ENCODE results near the gene SORCS3.

Gene SORCS3

DNA sequence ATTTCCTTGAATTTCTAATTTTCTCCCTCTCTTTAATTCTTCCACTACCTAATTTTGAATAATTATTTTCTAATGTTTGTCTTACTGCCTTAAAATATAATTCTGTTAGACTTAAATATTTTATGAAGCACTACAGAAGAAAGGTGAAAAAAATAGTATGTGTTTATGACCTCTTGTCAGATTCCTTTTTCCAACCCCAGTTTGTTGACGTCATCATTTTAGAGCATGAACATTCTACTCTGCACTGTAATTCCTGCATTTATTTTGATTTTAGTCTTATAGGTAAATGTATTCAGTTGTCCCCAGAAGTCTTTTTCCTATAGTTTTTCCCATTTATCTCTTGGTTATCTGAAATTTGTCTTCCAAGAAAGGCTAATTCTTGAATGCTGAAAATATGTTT, 468.1 kb downstream of the SORCS3 start:
- no peak for DNase-seq (ENCODE audit: low spot score)

DNA sequence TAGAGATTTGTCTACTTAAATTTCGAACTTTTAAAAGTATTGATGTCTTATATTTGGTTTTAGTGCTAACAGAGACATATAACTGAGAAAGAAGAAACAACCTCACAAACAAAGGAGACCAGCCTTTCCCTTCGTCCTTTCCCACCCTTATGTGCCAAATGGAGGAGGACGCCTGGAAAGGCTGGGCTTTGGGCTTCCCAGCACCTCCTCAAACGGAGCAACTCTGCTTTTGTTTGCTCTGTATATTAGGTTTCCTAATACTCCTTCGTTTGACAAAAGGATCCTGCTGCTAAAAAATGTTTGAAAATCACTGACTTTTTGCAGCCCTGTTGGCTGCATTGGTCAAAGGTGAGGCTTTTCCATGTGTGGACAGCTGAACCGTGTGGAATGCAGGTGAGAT, 471.8 kb downstream of the SORCS3 start:
- no peak for DNase-seq (ENCODE audit: low spot score)

DNA sequence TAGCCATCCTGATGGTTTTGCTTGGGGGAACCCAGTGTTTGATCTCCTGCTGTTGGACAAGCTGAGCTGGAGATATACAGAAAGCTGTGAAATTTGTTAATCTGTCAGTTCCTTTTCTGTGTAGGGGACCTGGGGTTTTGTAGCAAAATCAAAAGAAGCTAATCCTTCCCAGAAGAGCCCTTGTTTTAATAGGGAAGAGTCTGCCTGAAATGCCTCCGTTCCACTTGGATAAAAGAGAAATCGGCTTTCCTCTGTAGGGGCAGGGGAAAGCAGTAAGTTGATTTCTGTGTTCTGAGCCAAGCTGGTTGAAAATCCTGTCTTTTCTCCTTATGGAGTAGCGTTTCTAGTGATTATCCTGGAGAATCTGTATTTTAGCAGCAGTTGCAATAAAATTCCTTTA, 472.6 kb downstream of the SORCS3 start:
- no peak for DNase-seq (ENCODE audit: low spot score)

DNA sequence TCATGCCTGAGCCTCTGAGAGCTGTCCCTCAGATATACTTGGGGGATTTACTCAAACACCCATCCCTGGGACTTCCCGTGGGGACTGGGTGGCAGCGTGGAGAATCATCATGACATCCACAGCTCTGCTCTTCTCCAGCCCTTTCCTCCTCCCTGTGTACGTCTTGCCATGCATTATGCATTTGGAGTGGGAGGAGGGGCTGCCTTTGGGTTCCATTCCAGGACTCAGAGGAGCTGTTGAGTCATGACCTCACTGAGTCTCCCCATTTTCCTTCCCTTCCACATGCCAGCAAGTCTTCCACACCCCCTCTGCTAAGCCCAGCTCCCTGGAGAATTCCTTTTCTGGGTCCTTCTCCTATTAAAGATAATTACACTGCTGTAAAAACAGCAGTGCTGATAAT, 480.7 kb downstream of the SORCS3 start:
- DNase-seq (ENCODE audit: low spot score), result no peak

DNA sequence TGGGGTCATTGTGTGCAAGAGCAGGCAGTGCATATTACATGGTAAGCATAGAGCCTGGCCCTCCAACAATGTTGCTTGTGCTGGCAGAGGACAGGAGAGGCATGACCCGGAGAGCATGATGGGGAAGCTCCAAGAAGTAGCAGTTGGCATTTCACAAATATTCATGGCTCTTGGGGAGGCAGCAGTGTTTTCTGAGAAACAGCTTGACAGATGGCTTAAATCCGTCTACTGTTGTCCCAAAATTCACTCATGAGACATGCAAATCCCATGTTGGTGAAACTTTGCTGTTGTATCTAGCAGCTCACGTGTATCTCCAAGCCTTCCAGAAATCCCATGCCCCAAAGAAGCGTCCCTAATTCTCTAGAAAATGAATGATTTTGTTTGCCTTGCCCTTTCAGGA, 487.0 kb downstream of the SORCS3 start:
- no peak for DNase-seq (ENCODE audit: low spot score)

DNA sequence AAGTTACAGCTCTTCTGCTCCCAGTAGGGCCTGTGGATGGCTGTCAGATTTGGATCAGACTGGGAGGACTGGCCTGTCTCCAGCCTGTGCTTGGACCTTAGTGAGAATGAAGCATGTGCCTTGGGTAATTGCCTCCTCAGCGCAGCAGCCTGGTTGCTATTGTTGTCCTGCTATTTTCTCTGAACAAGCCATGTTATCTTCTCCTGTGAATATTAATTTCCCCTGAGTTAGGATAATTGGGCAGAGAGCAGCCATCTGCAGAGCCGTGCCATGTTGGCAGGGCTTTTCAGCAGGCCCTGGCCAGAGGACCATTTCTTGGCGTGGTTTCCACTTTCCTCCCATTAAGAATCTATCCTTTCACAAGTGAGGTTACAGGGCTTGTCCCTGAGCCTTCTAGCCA, 497.3 kb downstream of the SORCS3 start:
- DNase-seq (ENCODE audit: low spot score), result no peak

DNA sequence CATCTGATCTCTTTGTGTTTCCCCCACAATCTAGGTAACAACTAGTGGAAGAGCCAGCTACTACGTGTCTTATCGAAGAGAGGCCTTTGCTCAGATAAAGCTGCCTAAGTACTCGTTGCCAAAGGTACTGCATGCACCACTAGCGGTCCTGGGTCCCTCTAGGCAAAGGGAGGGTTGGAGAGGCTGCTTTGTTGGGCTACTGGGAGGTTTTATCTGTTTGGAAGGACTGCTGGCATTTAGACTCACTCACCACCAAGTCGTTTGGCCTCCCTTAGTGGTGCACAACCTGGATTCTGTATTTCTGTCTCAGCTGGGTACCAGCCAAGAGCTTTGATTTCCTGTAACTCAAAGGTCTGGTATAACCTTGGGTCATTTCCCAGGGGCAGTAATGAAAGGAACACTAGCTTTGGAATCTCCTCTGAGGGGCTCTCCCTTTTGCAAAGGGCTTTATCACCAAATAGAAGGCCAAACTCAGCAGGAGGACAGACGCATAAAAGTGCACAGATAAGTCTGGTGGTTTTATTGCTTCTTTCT, 498.3 kb downstream of the SORCS3 start:
- no peak for DNase-seq (ENCODE audit: low spot score)

DNA sequence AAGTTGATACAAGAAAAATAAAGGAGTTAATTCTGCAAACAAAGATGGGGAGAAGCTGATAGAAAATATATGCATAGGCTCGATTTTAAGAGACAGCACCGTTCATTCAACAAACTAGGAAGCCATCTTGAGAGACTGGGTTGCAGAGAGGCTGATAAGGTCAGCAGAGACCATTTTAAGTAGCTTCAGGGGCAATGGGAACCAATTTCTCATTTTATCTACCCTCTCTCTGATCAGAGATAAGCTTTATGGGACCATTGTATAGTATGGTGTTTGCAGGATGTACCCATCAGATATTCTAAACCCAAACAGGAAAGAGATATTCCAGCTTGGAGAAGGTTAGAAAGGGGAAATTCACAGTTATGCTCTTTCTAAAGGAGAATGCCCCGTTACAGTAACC, 499.5 kb downstream of the SORCS3 start:
- DNase-seq (ENCODE audit: low spot score), result no peak

DNA sequence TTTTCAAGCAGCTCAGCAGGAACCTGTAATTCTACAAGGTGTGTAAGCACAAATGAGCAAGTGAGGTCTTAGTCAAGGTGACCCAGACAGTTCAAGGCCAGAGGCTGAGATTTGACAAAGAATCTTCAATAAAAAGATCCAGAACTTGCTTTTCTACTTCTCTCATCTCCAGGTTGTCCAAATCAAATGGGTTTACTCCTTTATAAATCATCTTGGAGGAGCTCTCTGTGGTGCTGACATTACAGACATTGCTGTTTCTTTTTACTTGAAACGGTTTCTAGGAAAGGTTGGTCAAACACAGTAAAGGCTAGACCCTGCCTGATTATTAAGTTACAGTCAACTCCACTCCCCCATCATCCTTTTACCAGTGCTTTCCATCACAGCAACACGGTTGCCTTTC, 504.6 kb downstream of the SORCS3 start:
- no peak for DNase-seq (ENCODE audit: low spot score)

DNA sequence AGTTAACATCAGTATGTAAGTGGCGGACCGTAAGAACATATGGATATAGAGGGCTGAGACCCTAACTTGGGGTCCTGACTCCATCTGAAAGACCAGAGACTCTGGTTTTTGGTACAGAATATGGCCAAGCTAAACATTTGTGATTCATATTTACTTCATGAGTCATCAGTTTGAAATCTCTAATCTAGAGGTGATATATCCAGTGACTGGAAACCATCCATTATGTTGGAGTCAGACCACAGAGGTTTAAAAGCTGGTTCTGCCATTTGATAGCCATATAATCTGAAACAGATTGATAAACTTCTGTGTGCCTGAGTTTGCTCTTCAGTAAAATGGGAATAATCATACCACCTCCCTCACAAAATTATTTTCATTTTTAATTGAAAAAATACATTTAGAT, 505.3 kb downstream of the SORCS3 start:
- DNase-seq (ENCODE audit: low spot score), result no peak

DNA sequence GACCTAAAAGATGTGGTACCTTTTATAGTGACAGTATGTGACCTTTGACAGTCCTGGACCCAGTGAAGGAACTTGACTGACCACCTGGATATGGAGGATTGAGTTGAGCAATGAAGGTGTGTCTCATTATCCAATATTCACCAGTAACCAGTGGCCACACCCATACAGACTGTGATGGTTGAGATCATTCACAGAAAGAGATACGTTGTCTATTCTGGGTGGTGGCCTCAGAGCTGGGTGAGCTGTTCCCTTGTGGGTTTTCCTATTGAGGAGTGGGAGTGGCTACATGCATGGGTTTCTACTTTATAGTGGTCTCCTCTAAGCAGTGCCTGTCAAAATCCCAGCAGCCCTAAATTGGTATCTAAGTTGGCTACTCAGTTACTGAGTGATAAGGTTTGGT, 507.4 kb downstream of the SORCS3 start:
- DNase-seq (ENCODE audit: low spot score), result no peak

DNA sequence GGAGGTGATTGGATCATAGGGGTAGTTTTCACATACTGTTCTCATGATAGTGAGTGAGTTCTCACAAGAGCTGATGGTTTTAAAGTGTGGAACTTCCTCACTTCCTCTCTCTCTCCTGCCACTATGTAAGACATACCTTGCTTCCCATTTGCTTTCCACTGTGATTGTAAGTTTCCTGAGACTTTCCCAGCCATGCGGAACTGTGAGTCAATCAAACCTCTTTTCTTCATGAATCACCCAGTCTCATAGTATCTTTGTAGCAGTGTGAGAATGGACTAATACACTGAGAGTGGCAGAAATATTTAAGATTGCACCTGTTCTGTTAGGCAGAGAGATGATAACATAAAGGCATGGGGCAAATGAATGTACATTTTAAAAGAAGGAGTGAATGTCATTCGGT, 507.8 kb downstream of the SORCS3 start:
- DNase-seq (ENCODE audit: low spot score), result no peak

DNA sequence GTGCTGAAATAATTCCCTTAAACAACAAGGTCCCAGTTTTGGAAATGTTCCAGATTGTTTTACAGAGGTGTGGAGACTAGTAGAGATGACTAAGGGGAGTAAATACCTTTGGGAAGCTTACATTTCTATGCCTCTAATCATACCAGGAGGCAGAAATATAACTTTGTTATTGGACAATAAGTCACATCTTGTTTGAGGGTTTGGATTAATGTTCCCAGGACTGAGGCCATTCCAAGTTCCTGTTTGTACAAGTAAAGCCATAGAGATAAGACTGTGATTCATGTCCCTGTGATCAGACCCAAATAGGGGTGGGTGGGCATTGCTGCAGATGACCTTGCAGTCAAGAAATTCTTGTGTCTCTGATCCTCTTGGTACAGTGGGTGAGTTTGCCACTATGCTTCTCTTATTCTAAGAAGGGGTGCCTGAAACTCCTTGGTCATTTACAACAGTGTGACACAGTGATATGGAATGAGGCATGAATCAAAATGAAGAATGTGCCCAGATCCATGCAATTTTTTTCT, 508.3 kb downstream of the SORCS3 start:
- DNase-seq (ENCODE audit: low spot score), result no peak

DNA sequence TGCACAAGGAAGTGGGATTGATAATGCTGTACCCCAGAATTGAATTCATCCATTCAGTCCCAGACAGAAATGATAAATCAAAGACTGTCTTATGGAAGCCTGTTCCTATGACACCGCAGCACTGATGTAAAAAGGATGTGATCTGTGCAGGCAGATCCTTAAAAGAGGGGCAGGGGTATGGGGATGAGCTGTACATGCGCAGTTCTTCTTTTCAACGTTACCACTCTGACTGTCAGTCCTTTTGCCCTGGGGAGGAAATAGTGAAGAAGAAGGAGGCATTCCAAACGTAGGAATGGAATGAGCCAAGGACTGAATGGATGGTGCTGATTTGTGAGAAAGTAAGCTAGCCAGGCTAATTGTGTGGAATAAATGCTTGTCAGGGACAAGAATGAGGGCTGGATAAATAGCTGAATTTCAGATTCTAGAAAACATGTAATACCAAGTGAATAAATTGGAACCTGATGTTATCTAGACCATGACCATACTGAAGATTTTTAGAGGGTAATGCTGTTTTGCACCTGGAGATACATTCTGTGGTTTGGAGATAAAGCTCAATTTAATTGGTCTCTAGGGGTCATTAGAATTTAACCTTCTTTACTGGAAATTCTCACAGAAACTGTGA, 509.3 kb downstream of the SORCS3 start:
- DNase-seq (ENCODE audit: low spot score), result no peak

DNA sequence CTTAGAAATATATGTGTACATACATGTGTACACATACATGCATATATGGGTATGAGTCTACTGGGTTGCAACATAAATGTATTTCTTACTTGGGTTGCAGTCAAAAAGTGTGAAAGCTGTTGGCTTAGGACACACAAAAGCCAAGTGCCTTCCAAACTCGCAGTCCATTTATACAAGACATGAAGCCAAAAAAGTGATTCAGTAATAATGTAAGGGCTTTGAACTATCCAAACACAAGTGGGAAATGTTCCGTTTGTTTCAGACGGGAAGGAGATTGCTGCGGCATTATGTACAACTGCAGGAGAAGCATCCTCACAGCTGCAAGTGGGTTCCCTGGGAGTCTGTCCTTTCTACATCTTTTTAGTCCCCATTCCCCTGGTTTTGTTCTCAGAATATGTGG, 513.6 kb downstream of the SORCS3 start:
- DNase-seq (ENCODE audit: low spot score), result no peak

DNA sequence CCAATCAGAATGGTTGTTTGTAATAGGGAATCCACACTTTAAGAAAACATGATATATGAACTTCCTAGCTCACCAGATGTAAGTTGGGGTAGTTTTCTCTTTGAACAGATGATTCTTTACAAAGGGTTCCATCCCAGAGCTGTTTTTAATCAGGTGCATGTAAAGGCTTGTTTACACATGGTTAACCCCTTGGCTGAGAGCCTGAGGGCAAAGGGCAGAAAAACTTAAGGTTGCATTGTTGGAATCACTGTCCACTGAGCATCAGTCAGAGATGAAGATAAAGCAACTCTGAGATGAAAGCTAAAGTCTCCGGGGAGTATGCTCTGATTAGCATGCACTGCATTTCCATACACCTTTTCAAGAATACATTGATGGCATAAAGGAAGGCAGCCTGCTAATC, 518.2 kb downstream of the SORCS3 start:
- DNase-seq (ENCODE audit: low spot score), result no peak

DNA sequence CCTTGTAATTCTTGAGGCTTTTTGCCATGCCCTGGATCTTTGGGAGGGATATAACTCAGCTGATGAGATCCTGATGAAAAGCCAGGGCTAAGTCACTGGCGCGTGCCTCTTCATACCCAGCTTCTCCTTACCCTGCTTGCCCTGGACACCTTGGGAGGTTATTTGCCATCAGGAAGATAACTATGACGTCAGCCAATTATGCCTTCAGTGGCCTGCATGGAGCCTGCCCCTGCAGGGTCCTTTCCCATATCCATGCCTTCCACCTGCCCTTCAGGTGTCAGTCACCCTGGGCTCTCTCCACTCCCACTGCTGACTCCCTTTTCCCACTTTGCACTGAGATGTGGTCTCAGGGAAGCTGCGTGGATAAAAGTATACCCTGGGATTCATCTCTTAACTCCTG, 520.1 kb downstream of the SORCS3 start:
- DNase-seq (ENCODE audit: low spot score), result no peak

DNA sequence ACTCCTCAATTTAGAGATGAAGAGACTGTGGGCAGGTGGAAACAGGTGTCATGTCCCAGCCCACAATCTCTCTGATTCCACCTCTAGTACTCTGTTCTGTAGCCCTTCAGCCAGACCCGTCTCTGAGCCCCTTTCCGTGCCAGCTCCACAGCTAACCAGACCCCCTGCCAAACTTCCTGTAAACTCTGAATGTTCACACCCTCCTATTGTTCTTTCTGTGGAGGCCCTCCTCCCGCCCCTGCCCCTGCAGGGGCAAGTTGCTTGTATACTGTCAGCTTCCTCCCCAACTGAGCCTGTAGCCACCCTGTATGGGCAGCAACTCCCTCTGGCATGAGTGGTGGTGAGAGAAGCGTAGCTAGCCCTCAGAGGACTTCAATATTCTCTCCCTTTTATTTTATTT, 520.7 kb downstream of the SORCS3 start:
- DNase-seq (ENCODE audit: low spot score), result no peak

DNA sequence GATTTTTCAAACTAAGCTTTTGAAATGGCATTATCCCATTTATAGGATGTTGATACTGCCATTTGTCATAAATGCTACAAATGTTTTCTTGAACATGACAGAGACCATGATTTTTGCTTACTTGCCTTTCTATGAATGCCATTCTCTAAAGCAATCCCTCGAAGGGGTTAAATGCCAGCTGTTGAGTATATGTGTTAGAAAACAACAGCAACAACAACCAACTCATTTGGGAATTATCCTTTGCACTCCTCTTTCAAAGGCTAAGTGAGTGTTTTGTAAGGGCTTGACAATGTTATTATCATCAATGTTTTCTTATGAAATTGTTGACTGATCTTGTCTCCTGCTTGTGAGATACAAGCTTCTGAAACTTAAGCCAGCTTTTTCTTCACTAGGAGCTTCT, 529.4 kb downstream of the SORCS3 start:
- DNase-seq (ENCODE audit: low spot score), result no peak

DNA sequence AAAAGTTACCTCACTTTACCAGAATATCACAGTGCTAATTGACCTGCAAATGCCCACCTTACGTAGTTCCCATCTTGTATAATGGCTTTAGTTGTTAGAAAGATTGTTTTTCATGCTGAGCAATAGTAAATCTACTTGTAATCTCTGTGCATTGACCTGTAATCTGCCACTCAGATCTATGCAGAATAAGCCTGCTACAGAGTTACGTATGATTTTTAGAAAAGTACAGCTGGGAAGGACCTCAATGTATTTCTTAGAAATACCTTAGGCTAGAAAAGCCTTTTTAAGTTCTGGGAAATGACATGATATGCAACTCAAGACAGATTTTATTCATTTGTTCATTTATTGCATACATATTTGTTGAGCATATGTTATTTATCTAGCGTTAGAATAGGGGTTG, 530.9 kb downstream of the SORCS3 start:
- no peak for DNase-seq (ENCODE audit: low spot score)

DNA sequence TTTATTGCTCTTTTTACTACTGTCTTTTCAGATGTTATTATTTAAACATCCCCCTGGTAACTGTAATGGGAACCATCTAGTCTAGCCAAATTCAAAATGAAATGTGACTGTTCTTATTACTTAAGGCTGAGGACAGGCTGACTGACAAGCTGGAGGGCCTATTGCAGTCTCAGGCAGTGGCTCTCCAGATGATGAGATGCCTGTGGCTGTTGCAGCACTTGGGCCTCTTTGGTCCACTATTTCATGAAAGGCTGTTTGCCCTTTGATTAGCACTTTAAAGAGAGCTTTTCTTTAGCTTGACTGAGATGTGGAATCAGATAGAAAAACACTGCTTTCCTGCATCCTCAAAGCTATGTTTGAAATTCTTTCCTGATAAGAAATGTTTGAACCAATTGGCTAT, 540.5 kb downstream of the SORCS3 start:
- no peak for DNase-seq (ENCODE audit: low spot score)

DNA sequence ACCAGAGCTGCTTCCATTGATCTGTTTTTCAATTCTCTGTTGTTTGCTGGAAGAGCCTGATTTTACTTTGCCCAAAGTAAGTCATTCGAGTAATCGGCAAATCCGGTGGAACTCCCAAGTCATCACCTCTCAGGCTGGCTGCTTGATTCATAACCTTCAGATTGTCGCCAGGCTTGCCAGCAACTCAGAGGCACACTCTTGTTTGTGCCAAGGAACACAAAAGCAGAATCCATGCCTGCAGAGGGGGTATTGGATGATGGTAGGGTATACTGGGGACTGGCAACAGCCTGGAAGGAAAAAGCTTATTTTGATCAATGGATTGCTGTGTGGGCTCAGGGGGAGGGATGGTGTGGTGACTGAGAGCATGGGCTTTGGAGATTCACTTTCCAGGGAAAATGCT, 542.4 kb downstream of the SORCS3 start:
- DNase-seq (ENCODE audit: low spot score), result no peak

DNA sequence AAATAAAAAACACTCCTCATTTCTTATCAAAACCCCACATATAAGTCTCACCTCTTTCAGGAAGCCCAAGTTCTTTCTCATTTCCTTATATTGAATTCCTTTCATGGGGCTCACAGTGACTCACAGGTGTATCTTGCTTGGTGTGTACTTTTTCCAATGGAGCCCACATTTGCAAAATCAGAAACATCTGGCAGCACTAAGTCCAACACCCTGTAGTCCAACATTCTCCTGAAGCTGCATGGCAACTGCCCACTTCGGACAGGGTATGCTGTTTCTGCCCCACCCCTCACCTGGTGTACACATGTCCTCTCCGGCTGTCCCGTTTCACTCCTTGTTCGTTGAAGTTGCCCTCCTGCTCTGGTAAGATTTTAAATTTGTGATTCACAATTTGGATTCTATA, 544.1 kb downstream of the SORCS3 start:
- DNase-seq (ENCODE audit: low spot score), result no peak

DNA sequence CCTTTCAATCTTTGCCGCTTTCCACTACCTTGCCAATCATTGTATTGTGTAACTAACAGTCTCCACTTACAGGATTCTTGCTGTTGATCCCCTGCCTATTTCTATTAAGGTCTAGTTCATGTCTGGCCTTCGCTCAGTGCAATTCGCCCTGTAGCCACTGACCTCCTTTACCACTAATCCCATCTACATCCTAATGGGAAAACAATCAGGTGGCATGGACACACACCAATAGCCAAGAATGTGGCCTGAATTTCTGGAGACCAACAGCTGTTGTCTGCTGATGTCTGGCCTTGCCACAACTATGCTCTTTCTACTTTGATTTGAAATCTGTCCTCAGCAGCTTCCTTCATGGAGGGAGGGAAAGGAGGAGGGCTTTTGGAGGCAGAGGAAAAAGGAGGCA, 546.2 kb downstream of the SORCS3 start:
- no peak for DNase-seq (ENCODE audit: low spot score)
